Limb (tissue), 2 donors: ENCODE measurements around the gene TPRX1.
"Not testable (repeated sequence)": the region's sequence is repeated elsewhere in the genome, so short reads cannot be mapped to it uniquely, and the experiment has no call there.

ENCODE experiments used
- DNase-seq, 2 donors: peaks; one replicate each; pipeline ENCODE4 v3.0.0-alpha.2; 2016; ENCODE audit errors: extremely low spot score in 2 of 2

Gene TPRX1

DNA sequence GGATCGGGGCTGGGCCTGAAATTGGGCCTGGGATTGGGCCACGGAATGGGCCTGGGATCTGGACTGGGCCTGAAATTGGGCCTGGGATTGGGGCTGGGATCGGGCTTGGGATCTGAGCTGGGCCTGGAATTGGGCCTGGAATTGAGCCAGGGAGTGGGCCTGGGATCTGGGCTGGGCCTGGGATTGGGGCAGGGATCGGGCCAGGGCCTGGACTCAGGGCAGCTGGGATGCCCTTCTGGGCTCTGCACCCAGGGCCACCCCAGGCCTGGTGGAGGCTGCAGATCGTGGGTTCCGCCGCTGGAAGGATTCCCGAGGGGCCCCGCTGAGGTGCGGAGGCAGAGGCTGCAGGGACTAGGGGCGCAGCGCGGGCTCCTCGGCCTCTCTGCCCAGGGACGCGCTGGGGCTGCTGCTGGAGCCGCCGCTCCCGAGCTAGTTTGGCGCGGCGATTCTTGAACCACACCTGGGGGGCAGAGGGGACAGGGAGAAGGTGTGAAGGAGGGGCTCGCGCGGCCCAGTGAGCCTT, 1.8 kb downstream of the TPRX1 start:
- no peak for DNase-seq

DNA sequence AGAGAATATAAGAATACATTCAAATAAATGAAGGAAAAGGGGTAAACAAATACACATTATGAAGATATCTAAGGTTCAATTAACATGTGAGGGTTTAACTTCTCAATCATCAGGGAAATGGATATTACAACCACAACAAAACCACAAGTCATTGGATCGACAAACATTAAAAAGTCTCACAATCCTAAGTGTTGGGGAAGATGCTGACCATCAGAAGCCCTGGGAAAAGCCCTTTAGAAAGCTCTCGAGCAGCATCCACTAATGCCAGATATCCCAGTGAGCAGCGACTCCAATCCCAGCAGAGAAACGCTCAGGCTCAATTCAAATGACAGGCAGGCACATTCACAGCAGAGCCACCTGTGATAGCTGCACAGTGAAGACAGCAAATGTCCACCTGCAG, 3.1 kb downstream of the TPRX1 start:
- DNase-seq, result no peak

DNA sequence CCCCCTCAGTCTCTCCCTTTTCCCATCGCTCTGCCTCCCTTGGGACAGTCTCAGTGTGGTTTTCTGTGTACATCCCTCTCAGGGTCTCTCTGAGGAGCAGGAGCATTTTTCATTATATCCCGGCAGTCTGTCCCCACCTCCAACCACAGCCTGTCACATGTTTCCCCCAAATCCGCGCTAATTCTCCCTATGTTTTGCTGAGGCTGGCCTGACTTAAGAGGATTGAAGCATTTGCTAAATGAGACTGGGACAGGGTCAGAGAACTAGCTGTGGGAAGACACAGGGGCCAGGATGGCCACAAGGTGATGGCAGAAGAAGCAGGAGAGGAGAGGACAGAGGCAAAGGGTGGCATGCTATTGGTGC, 5.5 kb downstream of the TPRX1 start:
- no peak for DNase-seq

DNA sequence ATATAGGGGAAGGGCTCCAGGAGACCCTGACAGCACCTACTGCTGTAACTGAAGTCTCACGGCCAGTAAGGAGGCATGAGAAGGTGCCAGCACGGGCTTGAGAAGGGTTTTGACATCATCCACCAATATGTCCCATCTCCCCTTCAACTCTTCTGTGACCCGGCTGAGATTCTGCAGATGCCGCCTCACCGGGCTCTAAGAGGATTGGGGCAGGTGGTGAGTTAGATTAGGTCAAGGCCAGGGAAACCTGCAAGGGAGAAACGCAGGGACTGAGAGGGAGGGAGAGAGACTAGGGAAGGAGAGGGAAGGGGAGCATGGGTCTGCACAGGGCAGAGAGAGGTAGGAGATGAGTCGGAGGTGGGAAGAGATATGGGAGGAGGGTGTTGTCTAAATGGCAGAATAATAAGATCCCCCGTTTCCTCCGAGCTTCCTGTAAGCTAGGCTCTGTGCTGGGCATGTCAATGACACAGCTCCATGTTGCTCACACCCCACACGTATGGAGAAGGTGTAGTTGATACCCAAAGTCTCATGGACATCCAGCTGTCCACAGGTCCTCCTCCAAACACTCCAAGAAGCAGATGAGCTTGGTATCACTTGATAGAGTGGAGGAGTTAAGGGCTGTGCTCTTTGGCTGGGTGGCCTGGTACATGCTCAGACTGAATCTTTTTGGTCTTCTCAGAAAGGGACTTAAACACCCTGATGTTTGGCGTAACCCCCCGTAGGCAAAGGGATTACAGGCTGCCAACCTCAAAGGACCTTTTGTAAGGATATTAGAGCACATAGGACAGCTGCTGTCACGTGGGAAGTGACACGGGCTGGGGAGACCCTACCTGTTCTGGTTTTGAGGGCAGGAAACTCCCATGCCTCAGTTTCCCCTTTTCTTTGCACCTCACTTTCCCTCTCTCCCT, 6.1 kb downstream of the TPRX1 start:
- no peak for DNase-seq

DNA sequence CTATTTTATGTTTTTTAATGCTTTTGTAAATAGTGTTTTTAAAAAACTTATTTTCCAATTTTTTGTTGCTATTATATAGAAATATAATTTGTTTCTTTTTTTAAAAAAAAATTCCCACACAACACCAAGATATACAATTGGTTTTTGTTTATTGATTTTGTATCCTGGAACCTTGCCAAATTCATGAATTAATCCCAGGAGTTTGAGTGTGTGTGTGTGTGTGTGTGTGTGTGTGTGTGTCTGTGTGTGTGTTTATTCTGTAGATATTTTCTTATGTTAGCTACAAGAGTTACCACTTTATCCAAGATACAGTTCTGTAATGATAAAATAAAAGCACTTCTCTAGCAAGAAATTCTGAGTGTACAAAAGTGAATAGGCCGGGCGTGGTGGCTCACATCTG, 7.6 kb downstream of the TPRX1 start:
- DNase-seq, result no peak

DNA sequence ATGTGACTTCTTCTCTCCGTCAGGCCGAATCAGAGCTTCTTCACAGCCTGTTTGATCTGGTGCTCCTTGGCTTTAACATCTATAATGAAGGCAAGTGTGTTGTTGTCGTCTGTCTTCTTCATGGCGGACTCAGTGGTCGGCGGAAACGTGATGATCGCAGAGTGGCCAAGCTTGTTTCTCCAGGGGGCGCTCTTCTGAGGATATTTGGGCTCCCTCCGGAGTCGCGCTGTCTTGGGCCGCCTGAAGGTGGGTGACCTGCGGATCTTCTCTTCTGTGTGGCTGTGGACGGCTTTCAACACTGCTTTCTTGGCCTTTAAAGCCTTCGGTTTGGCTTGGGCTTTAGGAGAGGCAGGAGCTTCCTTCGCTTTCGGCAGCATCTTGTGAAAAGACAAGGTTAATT, 9.8 kb downstream of the TPRX1 start:
- DNase-seq, result no peak

DNA sequence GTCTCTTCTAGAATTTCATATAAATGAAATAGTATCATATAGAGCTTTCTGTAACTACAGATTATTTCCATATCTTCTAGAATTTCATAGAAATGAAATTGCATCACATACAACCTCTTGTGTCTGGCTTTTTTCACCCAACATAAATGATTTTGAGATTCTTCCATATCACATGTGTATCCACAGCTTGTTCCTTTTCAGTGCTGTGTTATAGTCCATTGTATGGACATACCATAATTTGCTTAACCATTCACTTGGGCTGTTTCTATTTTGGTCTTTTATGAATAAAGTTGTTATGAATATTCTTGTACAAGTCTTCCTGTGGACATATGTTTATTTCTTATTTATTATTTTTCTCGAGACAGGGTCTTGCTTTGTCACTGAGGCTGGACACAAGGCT, 11.7 kb downstream of the TPRX1 start:
- DNase-seq, result no peak

DNA sequence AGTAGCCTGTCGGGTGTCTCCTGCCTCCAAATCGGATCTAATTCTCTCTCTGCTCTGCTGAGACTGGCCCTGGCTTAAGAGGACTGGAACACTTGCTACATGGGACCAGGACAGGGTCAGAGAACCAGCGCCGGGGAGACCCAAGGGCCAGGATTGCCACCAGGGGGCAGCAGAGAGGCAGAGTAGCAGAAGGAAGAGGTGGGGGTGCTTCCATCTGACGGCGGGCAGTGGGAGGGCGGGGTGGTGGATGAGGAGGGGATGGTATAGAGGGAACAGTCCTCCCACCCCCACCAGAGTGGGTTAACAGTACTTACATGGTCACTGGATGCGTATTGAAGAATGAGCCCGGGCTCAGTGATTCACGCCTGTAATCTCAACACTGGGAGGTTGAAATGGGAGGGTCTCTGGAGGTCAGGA, 13.9 kb downstream of the TPRX1 start:
- DNase-seq, result peak; percentile 47 to 84

DNA sequence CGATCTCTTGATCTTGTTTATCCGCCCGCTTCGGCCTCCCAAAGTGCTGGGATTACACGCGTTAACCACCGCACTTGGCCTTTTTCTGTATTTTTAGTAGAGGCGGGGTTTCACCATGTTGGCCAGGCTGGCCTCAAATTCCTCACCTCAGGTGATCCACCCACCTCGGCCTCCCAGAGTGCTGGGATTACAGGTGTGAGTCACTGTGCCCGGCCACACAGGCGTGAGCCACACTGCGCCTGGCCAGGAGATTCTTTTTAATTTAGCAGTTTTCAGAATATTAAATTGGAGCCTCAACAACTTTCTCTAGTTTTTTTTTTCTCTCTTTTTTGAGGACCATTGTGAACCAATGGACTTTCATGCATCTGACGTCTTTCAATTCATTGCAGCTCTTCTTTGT, 14.5 kb downstream of the TPRX1 start:
- DNase-seq, result not testable (repeated sequence)

DNA sequence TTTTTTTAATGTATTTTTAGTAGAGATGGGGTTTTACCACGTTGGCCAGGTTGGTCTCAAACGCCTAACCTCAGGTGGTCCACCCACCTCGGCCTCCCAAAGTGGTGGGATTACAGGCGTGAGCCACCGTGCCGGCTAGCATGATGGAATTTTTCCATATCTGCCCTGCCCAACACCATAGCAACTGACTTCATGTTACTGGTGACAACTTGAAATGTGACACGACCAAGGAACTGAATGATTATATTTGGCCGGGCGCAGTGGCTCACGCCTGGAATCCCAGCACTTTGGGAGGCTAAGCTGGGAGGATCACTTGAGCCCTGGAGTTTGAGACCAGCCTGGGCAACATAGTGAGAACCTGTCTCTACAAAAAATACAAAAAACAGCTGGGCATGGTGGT, 17.0 kb downstream of the TPRX1 start:
- not testable (repeated sequence) for DNase-seq

DNA sequence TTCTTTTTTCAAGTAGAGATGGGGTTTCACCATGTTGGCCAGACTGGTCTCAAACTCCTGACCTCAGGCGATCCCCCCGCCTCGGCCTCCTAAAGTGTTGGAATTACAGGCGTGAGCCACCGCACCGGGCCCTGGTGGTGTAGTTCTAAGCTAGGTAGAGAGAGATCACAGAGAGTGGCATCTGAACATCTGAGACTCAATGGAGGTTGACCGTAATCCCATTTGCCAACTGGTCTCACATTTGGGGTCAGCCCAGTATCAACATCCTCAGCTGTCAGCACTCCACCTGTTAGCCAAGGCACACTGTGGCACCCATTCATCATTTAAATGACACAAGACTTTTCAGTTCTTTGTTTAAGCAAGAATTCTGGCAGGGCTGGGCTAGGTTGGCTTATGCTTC, 17.8 kb downstream of the TPRX1 start:
- no peak for DNase-seq

DNA sequence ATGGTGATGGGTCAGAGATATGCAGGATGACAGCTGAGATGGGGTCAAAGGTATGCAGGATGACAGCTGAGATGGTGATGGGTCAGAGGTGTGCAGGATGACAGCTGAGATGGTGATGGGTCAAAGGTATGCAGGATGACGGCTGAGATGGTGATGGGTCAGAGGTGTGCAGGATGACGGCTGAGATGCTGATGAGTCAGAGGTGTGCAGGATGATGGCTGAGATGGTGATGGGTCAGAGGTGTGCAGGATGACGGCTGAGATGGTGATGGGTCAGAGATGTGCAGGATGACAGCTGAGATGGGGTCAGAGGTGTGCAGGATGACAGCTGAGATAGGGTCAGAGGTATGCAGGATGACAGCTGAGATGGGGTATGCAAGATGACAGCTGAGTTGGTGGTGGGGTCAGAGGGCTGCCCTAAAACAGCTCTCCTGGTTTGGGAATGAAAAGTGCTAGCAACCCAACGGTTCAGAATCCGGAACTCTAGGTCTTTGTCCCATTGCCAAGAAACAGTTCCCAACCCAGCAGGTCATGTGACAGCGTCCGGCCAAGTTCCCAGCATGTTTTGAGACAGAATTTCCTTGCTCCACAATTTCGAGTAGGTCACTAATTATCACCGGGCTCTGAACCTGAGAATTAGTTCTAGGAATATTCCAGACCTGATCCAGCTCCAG, 22.6 kb downstream of the TPRX1 start:
- DNase-seq, result no peak

DNA sequence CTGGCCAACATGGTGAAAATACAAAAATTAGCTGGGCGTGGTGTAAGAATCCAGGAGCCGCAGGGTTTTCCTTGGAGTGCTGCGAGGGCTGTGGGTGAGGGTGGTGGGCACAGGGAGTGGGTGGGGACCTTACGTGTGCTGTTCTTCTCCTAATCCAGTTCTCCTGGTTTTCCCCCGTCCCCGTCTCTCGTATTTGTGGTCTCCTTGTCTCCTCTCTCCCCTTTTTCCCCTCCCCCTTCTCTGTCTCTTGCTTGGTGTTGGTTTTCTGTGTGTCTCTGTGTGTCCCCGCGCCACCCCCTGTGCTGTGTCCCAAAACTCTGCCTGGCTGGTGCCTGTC, 24.2 kb downstream of the TPRX1 start:
- DNase-seq, result no peak

DNA sequence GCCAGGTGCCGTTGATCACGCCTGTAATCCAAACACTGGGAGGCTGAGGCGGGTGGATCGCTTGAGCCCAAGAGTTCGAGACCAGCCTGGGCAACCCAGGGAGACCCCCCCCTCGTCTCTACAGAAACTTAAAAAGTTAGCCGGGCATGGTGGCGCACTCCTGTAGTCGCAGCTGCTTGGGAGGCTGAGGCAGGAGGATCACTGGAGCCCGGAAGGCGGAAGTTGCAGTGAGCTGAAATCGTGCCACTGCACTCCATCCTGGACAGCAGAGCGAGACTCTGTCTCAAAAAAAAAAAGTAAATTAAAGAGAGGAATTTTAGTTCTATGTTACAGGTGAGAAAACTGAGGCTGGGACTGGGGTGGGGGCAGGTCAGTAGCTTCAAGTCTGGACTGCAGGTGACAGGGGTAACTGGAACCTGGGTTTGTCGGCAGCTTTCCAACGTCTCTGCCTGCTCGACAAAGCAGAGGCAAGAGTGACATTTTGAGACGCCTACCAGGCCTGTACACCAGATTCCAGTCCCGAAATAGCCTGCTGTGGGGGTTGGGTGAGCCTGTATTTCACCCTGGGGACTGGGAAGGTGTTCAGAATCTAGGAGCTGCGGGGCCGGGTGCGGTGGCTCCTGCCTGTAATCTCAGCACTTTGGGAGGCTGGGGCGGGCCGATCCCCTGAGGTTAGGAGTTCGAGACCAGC, 24.7 kb downstream of the TPRX1 start:
- no peak for DNase-seq

DNA sequence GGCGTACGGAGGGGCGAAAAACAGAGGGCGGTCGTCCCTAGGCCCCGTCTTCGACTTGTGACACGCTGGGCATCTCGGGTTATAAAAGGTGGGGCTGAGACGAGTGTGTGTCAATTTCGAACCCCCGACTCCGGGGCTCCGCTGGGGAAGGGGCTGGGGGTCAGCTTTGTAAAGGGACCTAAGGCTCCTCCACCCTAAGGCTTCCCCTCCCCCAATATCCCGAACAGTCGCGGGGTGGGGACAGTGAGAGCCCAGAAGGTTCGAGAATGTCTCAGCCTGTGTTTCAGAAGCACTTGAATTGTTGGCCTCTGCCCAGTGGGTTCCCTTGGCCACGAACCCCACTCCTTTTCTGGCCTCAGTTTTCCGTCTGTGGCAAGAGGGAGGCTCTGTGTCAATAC, 25.4 kb downstream of the TPRX1 start:
- no peak for DNase-seq

DNA sequence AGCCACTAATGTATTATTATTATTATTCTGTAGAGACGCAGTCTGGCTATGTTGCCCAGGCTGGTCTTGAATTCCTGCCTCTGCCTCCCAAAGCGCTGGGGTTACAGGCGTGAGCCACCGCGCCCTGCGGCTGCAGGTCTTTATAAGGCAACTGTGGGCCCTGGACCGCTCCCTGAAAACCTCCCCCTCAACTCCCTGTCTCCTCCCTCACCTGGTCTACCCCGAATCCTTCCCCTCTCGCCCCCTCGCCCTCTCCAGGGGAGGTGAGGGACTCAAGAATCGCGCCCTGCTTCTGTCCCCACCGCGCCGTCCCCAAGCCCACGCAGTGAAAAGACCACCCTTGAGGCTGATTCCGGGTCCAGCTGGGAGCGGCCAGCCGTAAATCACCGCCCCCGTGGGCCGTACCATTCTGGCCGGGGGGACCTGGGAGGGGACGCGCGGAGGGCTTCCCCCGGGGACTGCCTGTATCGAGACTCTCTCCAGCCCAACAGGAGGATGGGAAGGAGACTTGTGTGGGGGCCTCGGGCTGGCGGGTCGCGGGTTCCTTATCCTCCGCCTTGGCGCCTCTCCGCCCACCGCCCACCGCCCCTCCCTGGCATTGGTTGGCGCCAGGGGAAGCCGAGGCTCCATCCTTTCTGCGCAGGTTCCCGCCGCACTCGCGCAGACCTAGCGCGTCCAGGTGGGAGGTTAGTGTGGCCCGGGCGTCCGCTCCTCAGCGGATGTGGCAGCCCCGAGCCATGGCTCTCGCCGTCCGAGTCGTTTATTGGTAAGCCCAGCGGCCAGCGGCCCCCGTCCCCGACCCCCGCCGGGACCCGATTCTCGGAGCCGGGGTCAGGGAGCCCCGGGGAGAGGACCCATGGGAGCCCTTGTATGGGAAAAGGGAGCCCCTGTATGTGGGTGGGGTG, 26.1 kb downstream of the TPRX1 start, which contains the start of gene SELENOW:
Gene SELENOW (plus strand): TSS at position 655 of the 905 bp plus-strand sequence. CDS start 83 bp downstream, at position 738.
- peak; percentile 73 to 93 for DNase-seq

DNA sequence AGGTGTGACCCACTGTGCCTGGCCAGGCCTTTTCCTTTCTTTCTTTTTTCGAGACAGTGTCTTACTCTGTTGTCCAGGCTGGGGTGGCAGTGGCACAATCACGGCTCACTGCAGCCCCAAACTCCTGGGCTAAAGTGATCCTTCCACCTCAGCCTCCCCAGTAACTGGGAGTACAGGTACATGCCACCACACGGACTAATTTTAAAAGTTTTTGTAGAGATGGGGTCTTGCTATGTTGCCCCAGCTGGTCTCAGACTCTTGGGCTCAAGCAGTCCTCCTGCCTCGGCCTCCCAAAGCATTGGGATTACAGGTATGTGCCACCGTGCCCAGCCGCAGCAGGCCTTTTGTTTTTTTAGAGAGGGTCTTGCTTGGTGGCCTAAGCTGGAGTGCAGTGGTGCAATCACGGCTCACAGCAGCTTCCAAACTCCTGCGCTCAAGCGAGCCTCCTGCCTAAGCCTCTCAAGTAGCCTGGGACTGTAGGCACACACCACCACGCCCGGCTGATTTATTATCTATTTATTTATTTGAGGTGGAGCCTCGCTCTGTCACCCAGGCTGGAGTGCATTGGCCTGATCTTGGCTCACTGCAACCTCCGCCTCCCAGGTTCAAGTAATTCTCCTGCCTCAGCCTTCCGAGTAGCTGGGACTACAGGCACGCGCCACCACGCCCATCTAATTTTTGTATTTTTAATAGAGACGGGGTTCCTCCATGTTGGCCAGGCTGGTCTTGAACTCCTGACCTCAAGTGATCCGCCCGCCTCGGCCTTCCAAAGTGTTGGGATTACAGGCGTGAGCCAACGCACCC, 26.9 kb downstream of the TPRX1 start:
- not testable (repeated sequence) for DNase-seq

DNA sequence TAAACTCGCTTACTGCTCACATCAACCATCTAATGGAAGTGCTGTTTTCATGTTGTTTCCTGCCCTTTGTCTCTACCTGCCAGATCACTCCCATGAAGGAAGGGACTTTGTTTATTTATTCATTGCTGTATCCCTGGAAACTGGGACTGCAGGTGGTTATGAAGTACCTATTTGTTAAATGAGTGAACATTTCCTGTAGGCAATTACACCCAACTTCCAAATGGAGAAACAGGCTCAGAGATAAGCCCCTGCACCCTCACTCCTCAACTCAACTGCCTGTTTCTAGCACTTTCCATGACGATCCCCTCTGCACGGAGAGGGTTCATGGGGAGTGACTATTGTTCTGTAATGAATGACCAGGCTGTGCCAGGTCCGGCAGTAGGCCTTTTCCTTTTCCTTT, 27.8 kb downstream of the TPRX1 start:
- no peak for DNase-seq

DNA sequence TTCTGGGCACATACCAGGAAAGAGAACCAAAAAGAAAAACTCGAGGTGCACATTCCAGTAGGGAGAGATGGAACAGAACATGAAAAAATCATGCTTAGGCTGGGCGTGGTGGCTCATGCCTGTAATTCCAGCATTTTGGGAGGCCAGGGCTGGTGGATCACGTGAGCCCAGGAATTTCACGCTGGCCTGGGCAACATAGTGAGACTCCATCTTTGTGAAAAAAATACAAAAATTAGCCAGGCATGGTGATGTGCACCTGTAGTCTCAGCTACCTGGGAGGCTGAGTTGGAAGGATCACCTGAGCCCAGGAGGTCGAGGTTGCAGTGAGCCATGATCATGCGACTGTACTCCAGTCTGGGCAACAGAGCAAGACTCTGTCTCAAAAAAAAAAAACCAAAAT, 33.1 kb downstream of the TPRX1 start:
- not testable (repeated sequence) for DNase-seq

DNA sequence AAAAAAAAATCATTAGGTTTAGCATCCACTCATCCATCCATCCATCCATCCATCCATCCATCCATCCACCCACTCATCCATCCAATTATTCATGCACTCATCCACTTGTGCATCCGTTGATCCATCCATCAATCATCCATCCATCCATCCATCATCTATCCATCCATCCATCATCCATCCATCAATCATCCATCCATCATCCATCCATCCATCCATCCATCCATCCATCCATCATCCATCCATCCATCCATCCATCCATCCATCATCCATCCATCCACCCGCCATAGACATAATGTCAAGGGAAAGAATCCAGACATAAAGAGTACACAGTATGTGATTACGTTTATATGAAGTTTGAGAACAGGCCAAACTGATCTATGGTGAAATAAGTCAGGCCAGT, 34.8 kb downstream of the TPRX1 start:
- no peak for DNase-seq
